GM18909 (cell line): Measurements from ENCODE around the gene GPX4.

ENCODE experiments used
- ATAC-seq: cut with Tn5 transposase; IDR thresholded peaks from one replicate; pipeline ENCODE4 v1.9.1; 2021; ENCODE audit warnings: mild to moderate bottlenecking; ENCODE audit not compliant: unreplicated experiment, poor library complexity

Gene GPX4

DNA sequence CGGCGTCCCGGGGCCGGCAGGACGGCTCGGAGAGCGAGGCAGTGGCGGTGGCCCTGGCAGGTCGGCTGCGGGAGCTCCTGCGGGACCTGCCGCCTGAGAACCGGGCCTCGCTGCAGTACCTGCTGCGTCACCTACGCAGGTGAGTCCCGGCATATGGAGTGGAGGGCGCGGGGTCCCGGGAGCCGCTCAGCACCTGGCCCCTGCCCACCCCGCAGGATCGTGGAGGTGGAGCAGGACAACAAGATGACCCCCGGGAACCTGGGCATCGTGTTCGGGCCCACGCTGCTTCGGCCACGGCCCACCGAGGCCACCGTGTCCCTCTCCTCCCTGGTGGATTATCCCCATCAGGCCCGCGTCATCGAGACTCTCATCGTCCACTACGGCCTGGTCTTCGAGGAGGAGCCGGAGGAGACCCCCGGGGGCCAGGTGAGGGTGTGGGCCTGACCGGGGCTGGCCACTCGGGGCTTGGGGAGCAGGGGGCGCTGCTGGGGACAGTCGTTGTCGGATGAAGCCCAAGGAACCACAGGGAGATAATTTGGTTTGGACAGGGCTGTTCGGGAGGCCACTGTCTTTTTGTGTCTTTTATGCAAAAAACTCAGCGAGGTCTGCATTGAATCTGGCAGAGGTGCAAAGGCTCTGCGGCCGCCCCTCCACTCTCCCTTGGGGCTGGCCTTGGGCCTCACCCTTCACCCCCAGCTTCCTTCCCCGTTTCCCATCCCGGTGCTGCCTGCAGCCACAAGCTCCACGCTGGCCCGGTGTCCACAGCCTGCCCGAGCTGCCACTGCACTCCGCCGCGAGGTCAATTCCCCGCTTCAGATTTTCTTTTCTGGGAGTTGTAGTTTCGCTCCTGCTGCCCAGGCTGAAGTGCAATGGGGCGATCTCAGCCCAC, 20.6 kb upstream of the GPX4 start:
- ATAC-seq, result no peak

GRCh38 chr19:1084024-1084868, 19.5 kb upstream of the GPX4 start:
- no peak for ATAC-seq

DNA sequence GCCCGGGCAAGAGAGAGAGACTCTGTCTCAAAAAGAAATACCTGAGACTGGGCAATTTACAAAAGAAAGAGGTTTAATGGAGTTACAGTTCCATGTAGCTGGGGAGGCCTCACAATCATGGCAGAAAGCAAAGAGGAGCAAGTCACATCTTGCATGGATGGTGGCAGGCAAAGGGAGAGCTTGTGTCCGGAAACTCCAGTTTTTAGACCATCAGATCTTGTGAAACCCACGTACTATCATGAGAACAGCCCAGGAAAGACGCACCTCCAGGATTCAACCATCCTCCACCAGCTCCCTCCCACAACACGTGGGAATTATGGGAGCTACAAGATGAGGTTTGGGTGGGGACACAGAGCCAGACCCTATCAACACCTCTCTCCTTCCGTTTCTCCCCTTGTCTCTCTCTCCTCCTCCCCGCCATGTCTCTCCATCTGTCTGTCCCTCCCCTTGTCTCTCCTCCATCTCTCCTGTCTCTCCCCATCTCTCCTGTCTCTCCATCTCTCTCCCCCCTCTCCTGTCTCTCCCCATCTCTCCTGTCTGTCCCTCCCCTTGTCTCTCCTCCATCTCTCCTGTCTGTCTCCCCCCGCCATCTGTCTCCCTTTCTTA, 18.6 kb upstream of the GPX4 start:
- no peak for ATAC-seq

DNA sequence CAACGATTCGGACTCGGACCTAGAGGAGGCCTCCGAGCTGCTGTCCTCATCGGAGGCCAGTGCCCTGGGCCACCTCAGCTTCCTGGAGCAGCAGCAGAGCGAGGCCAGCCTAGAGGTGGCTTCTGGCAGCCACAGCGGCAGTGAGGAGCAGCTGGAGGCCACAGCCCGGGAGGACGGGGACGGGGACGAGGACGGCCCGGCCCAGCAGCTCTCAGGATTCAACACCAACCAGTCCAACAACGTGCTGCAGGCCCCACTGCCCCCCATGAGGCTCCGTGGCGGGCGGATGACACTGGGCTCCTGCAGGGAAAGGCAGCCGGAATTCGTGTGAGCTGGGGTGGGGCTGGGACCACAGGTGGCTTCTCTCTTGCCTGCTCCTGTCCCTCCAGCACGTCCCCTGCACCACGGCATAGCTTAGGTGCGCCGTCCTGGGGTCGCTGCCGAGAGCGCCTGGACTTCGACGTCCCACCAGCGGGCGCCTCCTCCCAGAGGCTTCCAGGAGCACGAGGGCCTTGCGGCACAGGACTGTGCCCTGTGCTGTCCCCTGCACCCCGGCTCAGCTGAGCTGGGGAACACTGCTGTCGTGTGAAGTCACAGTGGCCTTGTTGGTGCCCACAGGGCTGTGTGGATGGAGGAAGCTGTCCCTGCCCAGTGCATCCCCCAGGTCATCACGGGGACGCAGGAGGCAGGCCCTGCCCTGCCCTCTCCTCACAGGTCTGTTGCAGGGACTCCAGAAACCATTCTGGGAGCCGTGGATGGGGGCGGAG, 17.9 kb upstream of the GPX4 start:
- ATAC-seq, result no peak

DNA sequence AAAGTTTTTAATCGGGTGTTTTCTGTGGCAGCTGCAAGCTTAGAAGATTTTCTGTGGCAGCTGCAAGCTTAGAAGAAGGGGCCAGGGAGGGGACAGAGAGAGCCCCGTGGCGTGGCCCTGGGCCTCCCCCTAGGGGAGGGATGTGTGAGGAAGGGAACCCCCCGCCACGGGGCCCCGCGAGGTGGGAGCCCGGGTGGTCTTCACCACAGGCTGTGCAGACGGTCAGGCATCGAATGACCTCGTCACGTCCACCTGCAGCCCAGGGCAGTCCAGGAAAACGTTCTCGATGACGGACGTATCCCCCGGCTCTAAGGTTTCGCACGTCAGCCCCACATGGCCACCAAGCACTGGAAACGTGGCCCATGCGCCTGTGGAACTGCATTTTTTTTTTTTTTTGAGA, 17.2 kb upstream of the GPX4 start:
- no peak for ATAC-seq

GRCh38 chr19:1087813-1088415, 15.9 kb upstream of the GPX4 start:
- no peak for ATAC-seq

- no peak for ATAC-seq
Observed at GRCh38 chr19:1088416-1089010, 15.3 kb upstream of the GPX4 start.

DNA sequence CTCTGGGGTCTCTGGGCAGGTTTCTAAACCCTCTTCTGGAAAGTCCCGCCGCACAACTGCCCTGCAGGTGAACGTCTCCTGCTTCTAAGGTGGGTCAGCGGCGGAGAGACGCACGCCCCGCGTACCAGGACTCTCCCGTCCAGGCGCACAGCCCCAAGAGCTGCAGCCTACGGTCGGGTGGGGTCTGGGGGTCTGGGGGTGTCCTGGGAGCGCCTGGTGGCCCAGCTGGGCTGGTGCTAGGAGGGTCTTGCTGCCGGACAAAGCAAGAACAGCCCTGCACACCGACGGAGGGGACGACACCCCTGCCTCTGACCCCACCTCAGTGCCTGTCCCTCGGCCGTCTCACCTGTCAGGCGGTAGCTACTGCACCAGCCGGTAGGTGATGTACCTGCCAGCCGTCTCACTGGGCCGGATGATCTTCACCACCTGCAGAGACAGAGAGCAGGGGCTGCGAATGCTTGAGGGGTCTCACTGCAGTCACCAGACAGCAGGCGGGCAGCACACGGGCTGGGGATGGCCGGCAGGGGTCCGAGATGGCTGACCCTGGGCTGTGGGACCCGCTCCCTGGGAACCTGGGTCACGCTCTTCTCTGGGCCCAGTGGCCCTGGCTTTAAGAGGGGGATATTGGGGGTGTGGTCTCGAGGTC, 14.5 kb upstream of the GPX4 start:
- ATAC-seq, result no peak

DNA sequence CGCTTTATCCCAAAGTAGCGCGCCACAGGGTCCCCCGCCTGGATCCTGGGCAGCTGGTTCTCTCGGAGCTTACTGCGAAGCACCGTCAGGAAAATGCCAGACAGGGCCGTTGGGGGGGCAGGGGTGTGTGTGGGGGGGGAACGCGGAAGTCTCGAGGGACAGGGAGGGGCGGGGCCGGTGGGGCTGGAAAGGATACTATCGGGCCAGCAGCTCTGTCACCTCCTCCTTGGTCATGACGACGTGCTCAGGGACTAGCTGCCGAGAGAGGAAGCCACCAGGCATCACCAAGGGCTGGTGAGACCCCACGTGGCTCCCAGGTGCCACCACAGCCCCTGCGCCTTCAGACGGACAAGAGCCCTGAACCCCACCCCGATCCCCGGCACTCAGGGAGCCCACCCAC, 13.9 kb upstream of the GPX4 start:
- ATAC-seq, result no peak

- ATAC-seq, result no peak
Observed at GRCh38 chr19:1090731-1091543, 12.9 kb upstream of the GPX4 start.

- ATAC-seq, result no peak
Observed at GRCh38 chr19:1091544-1092175, 12.1 kb upstream of the GPX4 start.

DNA sequence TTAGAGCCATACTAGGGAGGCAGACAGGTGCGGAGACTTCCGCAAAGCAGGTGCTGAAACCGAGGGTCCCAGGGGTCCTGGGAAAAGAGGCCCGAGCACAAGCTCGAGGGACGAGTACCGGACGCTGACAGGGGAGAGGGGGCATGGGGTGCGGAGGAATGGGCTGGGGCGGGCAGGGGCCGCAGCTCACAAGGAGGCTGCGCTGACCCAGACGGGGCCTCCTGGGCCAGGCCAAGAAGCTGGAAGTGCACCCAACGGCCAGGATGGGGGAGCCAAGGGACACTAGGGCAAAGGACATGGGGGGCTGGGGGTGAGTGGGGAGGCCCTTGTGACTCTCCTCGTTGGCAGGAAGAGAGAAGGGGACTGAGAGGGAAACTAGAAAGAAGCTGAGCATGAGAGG, 10.5 kb upstream of the GPX4 start:
- no peak for ATAC-seq

GRCh38 chr19:1093811-1094553, 9.8 kb upstream of the GPX4 start:
- ATAC-seq, result no peak

DNA sequence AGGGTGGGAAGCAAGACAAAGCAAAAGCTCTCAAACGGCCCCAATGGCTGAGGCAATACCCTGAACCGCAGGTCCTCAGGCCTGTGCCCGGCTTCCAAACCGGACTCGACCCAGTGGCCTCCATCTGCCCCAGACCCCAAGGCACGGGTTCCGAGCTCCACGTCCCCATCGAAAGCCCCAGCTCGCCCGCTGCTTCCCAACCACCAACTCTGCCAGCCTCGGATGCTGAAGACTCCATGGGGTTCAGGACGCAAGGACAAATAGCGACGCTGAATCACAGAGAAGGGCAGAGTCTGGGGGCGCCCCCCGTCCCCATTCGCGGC, 9.2 kb upstream of the GPX4 start:
- no peak for ATAC-seq

DNA sequence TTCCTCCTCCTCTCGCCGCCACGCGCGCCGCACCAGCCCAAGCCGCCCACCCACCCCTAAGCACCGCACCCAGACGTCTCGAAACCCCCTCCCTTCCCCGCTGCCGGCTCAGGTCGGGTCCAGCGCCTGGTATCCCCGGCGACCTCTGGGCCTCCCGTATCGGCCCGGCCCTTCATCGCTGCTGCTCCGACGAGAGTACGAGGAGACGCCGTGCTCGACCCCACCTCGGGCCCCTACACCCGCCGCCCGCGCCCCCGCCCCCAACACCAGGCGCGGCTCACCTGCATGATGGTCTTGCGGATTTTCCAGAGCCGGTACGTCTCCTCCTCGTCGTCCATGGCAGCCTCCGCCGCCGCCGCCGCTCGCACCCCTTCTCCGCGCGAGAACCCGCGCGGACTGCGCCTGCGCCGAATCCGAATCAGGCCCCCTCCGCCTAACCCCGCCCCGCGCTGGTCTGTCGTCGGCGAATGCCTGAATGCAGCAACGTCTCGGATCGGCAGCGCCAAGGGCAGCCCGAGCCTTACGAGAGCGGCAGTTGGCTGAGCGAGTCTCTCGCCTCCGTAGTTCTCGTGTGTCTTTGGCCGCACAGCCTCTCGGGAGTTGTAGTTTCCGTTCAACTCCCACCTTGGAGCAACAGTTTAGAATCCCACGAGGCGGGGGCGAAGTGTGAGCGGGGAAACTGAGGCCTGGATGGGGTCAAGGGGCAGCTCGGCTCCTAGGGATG, 8.7 kb upstream of the GPX4 start, which contains the start of gene POLR2E:
Gene POLR2E, minus strand, starts transcription at position 398 of the 724 bp plus-strand sequence. Its CDS starts 60 bp downstream, at position 338.
- ATAC-seq, result peak; percentile 83

DNA sequence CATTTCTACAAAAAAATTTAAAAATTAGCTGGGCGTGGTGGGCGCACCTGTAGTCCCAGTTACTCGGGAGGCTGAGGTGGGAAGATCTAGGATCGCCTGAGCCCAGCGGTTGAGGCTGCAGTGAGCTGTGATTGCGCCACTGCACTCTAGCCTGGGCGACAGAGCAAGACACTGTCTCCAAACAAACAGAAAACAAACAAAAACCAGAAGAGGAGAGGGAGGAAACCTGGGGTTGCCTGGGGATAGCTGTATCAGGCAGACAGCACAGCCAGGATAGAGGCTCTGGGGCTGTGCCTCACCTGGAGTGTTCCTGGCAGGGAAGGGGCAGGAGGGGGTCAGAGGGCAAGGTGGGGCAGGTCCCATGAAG, 6.0 kb upstream of the GPX4 start:
- no peak for ATAC-seq
